Measurements from ENCODE around the gene KIAA0513. TPM values are rescaled to one million over a fixed set of nuclear protein-coding genes. Genes with fewer than 3 reads are reported as not detected.
"Not testable (repeated sequence)": the region's sequence is repeated elsewhere in the genome, so short reads cannot be mapped to it uniquely, and the experiment has no call there.

The KIAA0513 gene
- polyA plus RNA-seq, 3 donors: 3.9 to 5.3 (median 4.6) TPM

- no peak for DNase-seq (ENCODE audit: low read depth in 3 of 3, low spot score in 2 of 3)
Observed at GRCh38 chr16:85028685-85029407, 1.3 kb downstream of the KIAA0513 start.

GRCh38 chr16:85029408-85029784, 1.8 kb downstream of the KIAA0513 start:
- no peak for DNase-seq (ENCODE audit: low read depth in 3 of 3, low spot score in 2 of 3)

GRCh38 chr16:85029981-85030401, 2.4 kb downstream of the KIAA0513 start:
- DNase-seq (ENCODE audit: low read depth in 3 of 3, low spot score in 2 of 3): no peak

- no peak for DNase-seq (ENCODE audit: low read depth in 3 of 3, low spot score in 2 of 3)
Observed at GRCh38 chr16:85031451-85031850, 3.9 kb downstream of the KIAA0513 start.

- DNase-seq (ENCODE audit: low read depth in 3 of 3, low spot score in 2 of 3): not testable (repeated sequence)
Observed at GRCh38 chr16:85032187-85032586, 4.6 kb downstream of the KIAA0513 start.

- DNase-seq (ENCODE audit: low read depth in 3 of 3, low spot score in 2 of 3): no peak
Observed at GRCh38 chr16:85033171-85033570, 5.6 kb downstream of the KIAA0513 start.

GRCh38 chr16:85034591-85035433, 7.2 kb downstream of the KIAA0513 start:
- no peak for DNase-seq (ENCODE audit: low read depth in 3 of 3, low spot score in 2 of 3)

GRCh38 chr16:85036236-85037049, 8.8 kb downstream of the KIAA0513 start:
- DNase-seq (ENCODE audit: low read depth in 3 of 3, low spot score in 2 of 3): no peak

GRCh38 chr16:85037050-85037410, 9.4 kb downstream of the KIAA0513 start:
- DNase-seq (ENCODE audit: low read depth in 3 of 3, low spot score in 2 of 3): no peak

- no peak for DNase-seq (ENCODE audit: low read depth in 3 of 3, low spot score in 2 of 3)
Observed at GRCh38 chr16:85037721-85038120, 10.1 kb downstream of the KIAA0513 start.

- no peak for DNase-seq (ENCODE audit: low read depth in 3 of 3, low spot score in 2 of 3)
Observed at GRCh38 chr16:85040685-85041084, 13.1 kb downstream of the KIAA0513 start.

GRCh38 chr16:85041219-85042166, 13.9 kb downstream of the KIAA0513 start:
- DNase-seq (ENCODE audit: low read depth in 3 of 3, low spot score in 2 of 3): no peak

- DNase-seq (ENCODE audit: low read depth in 3 of 3, low spot score in 2 of 3): no peak
Observed at GRCh38 chr16:85042167-85042526, 14.6 kb downstream of the KIAA0513 start.

GRCh38 chr16:85042606-85043005, 15.0 kb downstream of the KIAA0513 start:
- no peak for DNase-seq (ENCODE audit: low read depth in 3 of 3, low spot score in 2 of 3)

- DNase-seq (ENCODE audit: low read depth in 3 of 3, low spot score in 2 of 3): no peak
Observed at GRCh38 chr16:85045077-85045476, 17.5 kb downstream of the KIAA0513 start.

GRCh38 chr16:85045641-85046471, 18.3 kb downstream of the KIAA0513 start:
- DNase-seq (ENCODE audit: low read depth in 3 of 3, low spot score in 2 of 3): no peak

GRCh38 chr16:85046472-85046916, 18.9 kb downstream of the KIAA0513 start:
- no peak for DNase-seq (ENCODE audit: low read depth in 3 of 3, low spot score in 2 of 3)

- no peak for DNase-seq (ENCODE audit: low read depth in 3 of 3, low spot score in 2 of 3)
Observed at GRCh38 chr16:85046931-85047866, 19.6 kb downstream of the KIAA0513 start.
